HepG2 (cell line): ENCODE results near the gene DDX4. TPM values are rescaled to one million over a fixed set of nuclear protein-coding genes. Genes with fewer than 3 reads are reported as not detected.

Source experiments
- ATAC-seq: fragments of 200-7000 bp; cut with Tn5 transposase; 3 replicates; pipeline ENCODE4 v1.9.1; 2020; ENCODE audit warnings: mild to moderate bottlenecking, moderate library complexity
- BruUV-seq: library from RNA; stranded (reverse); fragments of 400-500 nt; replicated peaks from 2 replicates; lab custom pipeline; 2021; lab: Mats Ljungman, UMichigan
- CTCF ChIA-PET: fragments of 300-600 bp; formaldehyde crosslinking; extraction: SDS; loops from one replicate; lab custom pipeline; 2021; ENCODE audit warnings: low total read pairs, inconsistent platforms, low intra/inter-chr PET ratio; lab: Yijun Ruan, JAX
- POLR2A ChIA-PET: fragments of 350-600 bp; sonication (Branson Sonifier 250); formaldehyde crosslinking; loops from one replicate; lab custom pipeline; 2020; ENCODE audit warnings: antibody characterized with exemption, inconsistent platforms; lab: Yijun Ruan, JAX
- DNase-seq: peaks from one replicate; pipeline ENCODE4 v3.0.0-alpha.2; 2015; ENCODE audit warnings: low spot score
- FAIRE-seq: peaks from 3 replicates; lab custom pipeline; 2011; peaks lifted over from hg19 to GRCh38; lab: Jason Lieb, UNC
- H2AFZ ChIP-seq: one replicate; pipeline ENCODE4 v1.6.1; 2011; ENCODE audit warnings: low read length, inconsistent platforms
- H3K27ac ChIP-seq: fragments of 300-600 bp; 3 replicates; pipeline ENCODE4 v1.8.0; 2011; ENCODE audit warnings: mixed run types, mild to moderate bottlenecking, mixed read lengths, low read length, inconsistent platforms; ENCODE audit not compliant: insufficient read depth; ENCODE audit errors: extremely low read length
- H3K27me3 ChIP-seq, 2 experiments: fragments of 200-600 bp in 1 of 2; 2 replicates in 1 of 2; 3 replicates in 1 of 2; pipeline versions ENCODE4 v1.6.0 to v1.8.0; 2011; ENCODE audit warnings: low read length in 2 of 2, mild to moderate bottlenecking in 2 of 2, moderate library complexity in 2 of 2, inconsistent platforms in 1 of 2; ENCODE audit not compliant: insufficient read depth in 2 of 2, control insufficient read depth in 1 of 2
- H3K36me3 ChIP-seq, 2 experiments: fragments of 200-600 bp in 1 of 2; replicated peaks in 1 of 2; 2 replicates in 1 of 2; 3 replicates in 1 of 2; pipeline versions ENCODE4 v1.5.1 to v1.8.0; 2011; ENCODE audit warnings: low read length in 2 of 2, inconsistent platforms in 1 of 2; ENCODE audit not compliant: insufficient read depth in 2 of 2, control insufficient read depth in 1 of 2
- H3K4me1 ChIP-seq: 2 replicates; pipeline ENCODE4 v1.5.1; 2012; ENCODE audit warnings: low read length, inconsistent platforms; ENCODE audit not compliant: insufficient read depth
- H3K4me2 ChIP-seq: 2 replicates; pipeline ENCODE4 v1.6.0; 2011; ENCODE audit warnings: low read depth, low read length, inconsistent platforms
- H3K4me3 ChIP-seq, 3 experiments: fragments of 200-600 bp in 1 of 3; sonication (generic), shearing (Covaris generic) in 1 of 3; replicated peaks in 1 of 3; 2 replicates each; pipeline ENCODE4 v1.5.1; 2011 to 2016; ENCODE audit warnings: low read length in 3 of 3, inconsistent platforms in 2 of 3, low read depth in 2 of 3, mild to moderate bottlenecking in 2 of 3, control low read depth in 1 of 3, mixed read lengths in 1 of 3; ENCODE audit not compliant: insufficient read depth in 1 of 3
- H3K79me2 ChIP-seq: one replicate; pipeline ENCODE4 v1.6.1; 2011; ENCODE audit warnings: low read length, inconsistent platforms; ENCODE audit not compliant: insufficient read depth
- H3K9ac ChIP-seq: 2 replicates; pipeline ENCODE4 v1.6.0; 2011; ENCODE audit warnings: mild to moderate bottlenecking, low read depth, low read length, inconsistent platforms; ENCODE audit not compliant: insufficient read depth
- H3K9me3 ChIP-seq: 2 replicates; pipeline ENCODE4 v1.5.1; 2012; ENCODE audit warnings: mild to moderate bottlenecking, low read length
- H4K20me1 ChIP-seq: 2 replicates; pipeline ENCODE4 v1.6.0; 2011; ENCODE audit warnings: inconsistent platforms, mild to moderate bottlenecking, low read length, moderate library complexity; ENCODE audit not compliant: insufficient read depth
- MED1 ChIP-seq: sonication (generic); formaldehyde crosslinking; IDR thresholded peaks from 2 replicates; pipeline ENCODE4 v1.4.0; 2020; ENCODE audit warnings: missing genetic modification reagents
- ZNF484 ChIP-seq: sonication (generic); formaldehyde crosslinking; IDR thresholded peaks from 2 replicates; pipeline ENCODE4 v1.5.1; 2020; ENCODE audit warnings: mild to moderate bottlenecking, low read depth, missing genetic modification reagents, borderline replicate concordance
- WGBS: methylation state at CpG from one replicate; pipeline ENCODE4 v1.1.6; 2017; ENCODE audit warnings: low lambda C conversion rate; 5-methylcytosine and 5-hydroxymethylcytosine counted together
- in situ Hi-C: cut with HindIII; loops from 2 replicates; pipeline ENCODE4 v1.10.0; 2017; ENCODE audit warnings: low pct_unique_long_range_greater_than_20kb; ENCODE audit not compliant: extremely low pct_ligation_motif_present
- intact Hi-C: fragments of 100-400 bp; cut with micrococcal nuclease; formaldehyde crosslinking; loops from one replicate; pipeline ENCODE4 v1.10.0; 2022; ENCODE audit not compliant: unreplicated experiment
- polyA plus RNA-seq, 8 experiments: library from polyadenylated mRNA; depleted of rRNA in 3 of 8; stranded (reverse) in 7 of 8; unstranded in 1 of 8; fragments of >200 nt; fragmentation: Illumina TruSeq in 4 of 8; extraction: Trizol in 4 of 8; gene quantifications; 2 replicates each; pipeline versions ENCODE4 v1.2.1 to v1.2.3, GENCODE V29; 2011 to 2016; ENCODE audit warnings: low read depth in 4 of 8, missing spikeins in 1 of 8, mixed read lengths in 1 of 8; ENCODE audit not compliant: insufficient read depth in 1 of 8
- total RNA-seq, 5 experiments: library from RNA; depleted of rRNA; stranded (reverse); fragments of >200 nt; fragmentation: Illumina TruSeq; extraction: Trizol; gene quantifications; 2 replicates each; pipeline ENCODE4 v1.2.3, GENCODE V29; 2016; ENCODE audit warnings: low read depth in 1 of 5
- TF ChIP-seq, protein P1 (sequence below): sonication (generic); formaldehyde crosslinking; IDR thresholded peaks from 2 replicates; pipeline ENCODE4 v1.5.0; 2020; ENCODE audit warnings: missing genetic modification reagents

DDX4 gene
- total and polyA plus RNA-seq, 2 of the 13 experiments (the other 11 are each of a cell fraction or from before 2014, with no cell fraction given) = 0.05 TPM; not detected in 1

- H3K27ac ChIP-seq = no peak overlapping the region
- FAIRE-seq = no peak
- BruUV-seq = TSS peak; percentile 25
- intact Hi-C loops = no loop called here
- in situ Hi-C loops = no loop called here
- no peaks in the 10 kb centered on the region for H3K79me2 ChIP-seq
- no peak overlapping the region for H3K9ac ChIP-seq
- no peaks in the 10 kb centered on the region for H4K20me1 ChIP-seq
- POLR2A ChIA-PET = no interaction called here
- WGBS = 95% methylated on average over 1 of the region's 2 CpGs
- no peak overlapping the region for H3K4me2 ChIP-seq
- TF ChIP-seq MED1 (CRISPR knock-in tag) (no peak), ZNF484 (no peak)
- TF ChIP-seq, all 625 proteins: peak for 0
- H3K4me3 ChIP-seq = no peak overlapping the region
- no peak overlapping the region for H2AFZ ChIP-seq
- CTCF ChIA-PET = no interaction called here
- peaks cover 0 to 5% of the 10 kb centered on the region in 2 experiments; a peak in 1 of 5 replicates for H3K36me3 ChIP-seq
- H3K4me1 ChIP-seq = no peaks in the 10 kb centered on the region
- no peaks in the 10 kb centered on the region for H3K27me3 ChIP-seq
- ATAC-seq (no peak), DNase-seq (no peak)
- no peaks in the 10 kb centered on the region for H3K9me3 ChIP-seq
Observed at GRCh38 chr5:55700745-55701144, 37.1 kb upstream of the DDX4 start.

GRCh38 chr5:55701462-55702103 lies 36.3 kb upstream of the DDX4 start:
- ChIA-PET POLR2A (no interaction called here), CTCF (no interaction called here)
- in situ Hi-C loops = no loop called here
- Histone ChIP-seq H3K27me3 (no peaks in the 10 kb centered on the region), H3K9me3 (no peaks in the 10 kb centered on the region), H3K36me3 (peaks cover 0 to 5% of the 10 kb centered on the region in 2 experiments; a peak in 1 of 5 replicates), H3K79me2 (no peaks in the 10 kb centered on the region), H3K27ac (no peak overlapping the region), H3K4me1 (no peaks in the 10 kb centered on the region), H3K9ac (no peak overlapping the region), H3K4me2 (no peak overlapping the region), H3K4me3 (no peak overlapping the region), H2AFZ (no peak overlapping the region), H4K20me1 (no peaks in the 10 kb centered on the region)
- TF ChIP-seq, protein P1, sequence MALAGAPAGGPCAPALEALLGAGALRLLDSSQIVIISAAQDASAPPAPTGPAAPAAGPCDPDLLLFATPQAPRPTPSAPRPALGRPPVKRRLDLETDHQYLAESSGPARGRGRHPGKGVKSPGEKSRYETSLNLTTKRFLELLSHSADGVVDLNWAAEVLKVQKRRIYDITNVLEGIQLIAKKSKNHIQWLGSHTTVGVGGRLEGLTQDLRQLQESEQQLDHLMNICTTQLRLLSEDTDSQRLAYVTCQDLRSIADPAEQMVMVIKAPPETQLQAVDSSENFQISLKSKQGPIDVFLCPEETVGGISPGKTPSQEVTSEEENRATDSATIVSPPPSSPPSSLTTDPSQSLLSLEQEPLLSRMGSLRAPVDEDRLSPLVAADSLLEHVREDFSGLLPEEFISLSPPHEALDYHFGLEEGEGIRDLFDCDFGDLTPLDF (CRISPR knock-in tag) = no peak
- WGBS = over 99% methylated on average over 3 of the region's 3 CpGs
- no peak for DNase-seq
- BruUV-seq = no TSS peak
- FAIRE-seq = no peak
- ATAC-seq = no peak
- intact Hi-C loops = no loop called here
